ENCODE data around the gene FHIT. TPM values are rescaled to one million over a fixed set of nuclear protein-coding genes. Genes with fewer than 3 reads are reported as not detected.

The FHIT gene
- total RNA-seq, 4 donors from 2014 or later: 5.0 to 15.3 (median 8.3) TPM

GRCh38 chr3:61093364-61093763 lies 157.9 kb downstream of the FHIT start:
- WGBS, 2 donors: 61 to 62% methylated on average over 2 of the region's 2 CpGs
- H3K4me3 ChIP-seq (ENCODE audit: low read depth, poor library complexity, severe bottlenecking): no peak overlapping the region
- DNase-seq (ENCODE audit: low spot score in 2 of 2): no peak
- intact Hi-C loops (cut with DNase I; ENCODE audit: low total_unique reads): no loop called here
- TF ChIP-seq POLR2A (IDR thresholded peaks at IDR 0.05): no peak
- TF ChIP-seq, protein P1, sequence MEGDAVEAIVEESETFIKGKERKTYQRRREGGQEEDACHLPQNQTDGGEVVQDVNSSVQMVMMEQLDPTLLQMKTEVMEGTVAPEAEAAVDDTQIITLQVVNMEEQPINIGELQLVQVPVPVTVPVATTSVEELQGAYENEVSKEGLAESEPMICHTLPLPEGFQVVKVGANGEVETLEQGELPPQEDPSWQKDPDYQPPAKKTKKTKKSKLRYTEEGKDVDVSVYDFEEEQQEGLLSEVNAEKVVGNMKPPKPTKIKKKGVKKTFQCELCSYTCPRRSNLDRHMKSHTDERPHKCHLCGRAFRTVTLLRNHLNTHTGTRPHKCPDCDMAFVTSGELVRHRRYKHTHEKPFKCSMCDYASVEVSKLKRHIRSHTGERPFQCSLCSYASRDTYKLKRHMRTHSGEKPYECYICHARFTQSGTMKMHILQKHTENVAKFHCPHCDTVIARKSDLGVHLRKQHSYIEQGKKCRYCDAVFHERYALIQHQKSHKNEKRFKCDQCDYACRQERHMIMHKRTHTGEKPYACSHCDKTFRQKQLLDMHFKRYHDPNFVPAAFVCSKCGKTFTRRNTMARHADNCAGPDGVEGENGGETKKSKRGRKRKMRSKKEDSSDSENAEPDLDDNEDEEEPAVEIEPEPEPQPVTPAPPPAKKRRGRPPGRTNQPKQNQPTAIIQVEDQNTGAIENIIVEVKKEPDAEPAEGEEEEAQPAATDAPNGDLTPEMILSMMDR (IDR thresholded peaks at IDR 0.05): no peak

DNA sequence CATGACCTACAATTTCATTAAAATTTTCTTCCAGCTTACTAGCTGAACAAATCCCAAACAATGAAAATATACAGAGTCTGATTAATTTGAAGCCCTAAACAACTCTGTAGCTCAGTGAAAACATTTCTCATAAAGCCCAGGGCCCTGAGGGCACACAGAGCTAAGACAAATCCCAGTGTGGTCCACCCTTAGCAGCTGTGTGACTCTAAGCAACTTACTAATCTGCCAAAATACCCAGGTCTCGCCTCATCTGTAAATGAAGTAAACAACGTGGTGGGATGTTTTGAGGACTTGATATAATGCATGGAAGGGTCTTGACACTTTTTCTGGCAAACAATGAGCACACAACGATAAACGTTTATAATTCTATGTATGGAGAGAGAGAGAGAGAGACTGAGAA lies 158.4 kb downstream of the FHIT start:
- no peak for DNase-seq (ENCODE audit: low spot score in 2 of 2)
- no peak overlapping the region for H3K4me3 ChIP-seq (ENCODE audit: low read depth, poor library complexity, severe bottlenecking)
- TF ChIP-seq, protein P1 (IDR thresholded peaks at IDR 0.05): no peak
- no peak for TF ChIP-seq POLR2A (IDR thresholded peaks at IDR 0.05)
- 53 to 54% methylated on average over 4 of the region's 4 CpGs for WGBS, 2 donors
- intact Hi-C loops (cut with DNase I; ENCODE audit: low total_unique reads): no loop called here

DNA sequence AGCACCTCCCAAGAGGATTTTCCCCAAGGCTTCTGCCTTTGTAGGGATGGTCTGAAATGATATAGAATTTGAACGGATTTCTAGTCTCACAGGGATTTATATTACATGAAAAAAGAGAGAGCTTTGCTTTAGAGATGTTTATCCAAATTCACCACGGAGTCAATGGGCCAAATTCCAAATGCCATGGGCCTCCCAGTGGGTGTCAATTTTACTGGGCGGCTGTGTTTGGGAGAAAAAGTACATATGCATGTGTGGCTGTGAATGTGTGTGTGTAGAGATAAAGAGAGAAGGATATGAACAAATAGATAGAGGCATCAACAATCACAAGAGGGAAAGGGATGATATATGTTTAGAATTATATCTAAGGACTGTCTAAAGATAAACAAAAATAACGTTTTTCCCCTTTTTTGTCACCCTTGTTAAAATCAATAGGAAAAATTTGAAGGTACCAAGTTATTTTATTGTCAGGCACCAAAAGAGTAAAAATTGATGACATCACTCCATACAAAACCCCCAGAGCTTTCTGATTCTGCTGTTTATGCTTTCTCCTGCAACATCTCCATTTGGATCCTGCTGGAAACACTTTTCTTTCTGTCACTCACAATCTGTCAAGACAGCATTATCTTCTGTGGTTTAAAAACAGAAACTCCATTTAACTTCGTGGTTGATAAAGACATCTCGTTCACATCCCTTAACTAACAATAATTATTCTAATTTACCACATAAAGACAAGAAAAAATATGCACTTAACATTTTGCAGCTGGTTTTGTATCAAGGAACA lies 160.7 kb downstream of the FHIT start:
- no peak for DNase-seq (ENCODE audit: low spot score in 2 of 2)
- intact Hi-C loops (cut with DNase I; ENCODE audit: low total_unique reads): no loop called here
- TF ChIP-seq, protein P1 (IDR thresholded peaks at IDR 0.05): no peak
- no peak for TF ChIP-seq POLR2A (IDR thresholded peaks at IDR 0.05)
- H3K4me3 ChIP-seq (ENCODE audit: low read depth, poor library complexity, severe bottlenecking): no peak overlapping the region
- 54 to 61% methylated on average over 6 of the region's 6 CpGs for WGBS, 2 donors

- WGBS, 2 donors: 89 to 92% methylated on average over 2 of the region's 2 CpGs
- H3K4me3 ChIP-seq (ENCODE audit: low read depth, poor library complexity, severe bottlenecking): no peak overlapping the region
- TF ChIP-seq POLR2A (IDR thresholded peaks at IDR 0.05): no peak
- TF ChIP-seq, protein P1 (IDR thresholded peaks at IDR 0.05): no peak
- intact Hi-C loops (cut with DNase I; ENCODE audit: low total_unique reads): no loop called here
- DNase-seq (ENCODE audit: low spot score in 2 of 2): no peak
Measured at GRCh38 chr3:61087465-61087864, 163.8 kb downstream of the FHIT start.

DNA sequence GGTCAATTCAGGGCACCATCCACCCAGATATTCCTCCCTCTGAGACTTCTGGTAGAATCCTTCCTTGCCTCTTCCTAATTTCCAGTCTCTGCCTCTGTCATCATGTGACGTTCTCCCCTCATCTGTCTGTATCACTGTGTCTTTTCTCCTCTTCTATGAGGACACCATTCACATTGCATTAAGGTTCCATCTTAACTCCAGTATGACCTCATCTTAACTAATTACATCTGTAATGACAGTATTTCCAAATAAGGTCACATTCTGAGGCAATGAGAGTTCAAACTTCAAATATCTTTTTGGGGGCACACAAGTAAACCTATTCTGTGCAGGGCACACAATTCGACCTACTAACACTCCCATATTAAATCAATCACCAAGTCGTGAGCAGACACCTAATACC lies 169.7 kb downstream of the FHIT start:
- WGBS, 2 donors: 87 to 92% methylated on average over 3 of the region's 3 CpGs
- no peak for TF ChIP-seq POLR2A (IDR thresholded peaks at IDR 0.05)
- TF ChIP-seq, protein P1 (IDR thresholded peaks at IDR 0.05): no peak
- DNase-seq (ENCODE audit: low spot score in 2 of 2): no peak
- intact Hi-C loops (cut with DNase I; ENCODE audit: low total_unique reads): no loop called here
- no peak overlapping the region for H3K4me3 ChIP-seq (ENCODE audit: low read depth, poor library complexity, severe bottlenecking)
